ENCODE data around the gene RPUSD4. TPM values are rescaled to one million over a fixed set of nuclear protein-coding genes. Genes with fewer than 3 reads are reported as not detected.

Gene RPUSD4
- total RNA-seq, 1 donor from 2014 or later: 22.0 TPM

GRCh38 chr11:126214441-126214840 is 3.0 kb upstream of the RPUSD4 start:
- DNase-seq (ENCODE audit: low read depth in 2 of 2): no peak

GRCh38 chr11:126212089-126212660 is 725 bp upstream of the RPUSD4 start:
- peak in 1 of 2 donors; percentile 9 for DNase-seq (ENCODE audit: low read depth in 2 of 2)

GRCh38 chr11:126210871-126211235 is 597 bp downstream of the RPUSD4 start:
- peak; percentile 8 to 21 for DNase-seq (ENCODE audit: low read depth in 2 of 2)

GRCh38 chr11:126207896-126208295 is 3.6 kb downstream of the RPUSD4 start:
- no peak for DNase-seq (ENCODE audit: low read depth in 2 of 2)

- no peak for DNase-seq (ENCODE audit: low read depth in 2 of 2)
Observed at GRCh38 chr11:126205359-126205758, 6.1 kb downstream of the RPUSD4 start.

- peak in 1 of 2 donors; percentile 35 for DNase-seq (ENCODE audit: low read depth in 2 of 2)
Observed at GRCh38 chr11:126202646-126203359, 8.6 kb downstream of the RPUSD4 start.

GRCh38 chr11:126198648-126199047 is 12.8 kb downstream of the RPUSD4 start:
- no peak for DNase-seq (ENCODE audit: low read depth in 2 of 2)

GRCh38 chr11:126197277-126197939 is 14.0 kb downstream of the RPUSD4 start:
- DNase-seq (ENCODE audit: low read depth in 2 of 2): peak in 1 of 2 donors; percentile 58

- DNase-seq (ENCODE audit: low read depth in 2 of 2): no peak
Observed at GRCh38 chr11:126195119-126195518, 16.3 kb downstream of the RPUSD4 start.

GRCh38 chr11:126194121-126194543 is 17.3 kb downstream of the RPUSD4 start:
- DNase-seq (ENCODE audit: low read depth in 2 of 2): peak; percentile 62 to 73

- no peak for DNase-seq (ENCODE audit: low read depth in 2 of 2)
Observed at GRCh38 chr11:126193038-126193478, 18.4 kb downstream of the RPUSD4 start.

GRCh38 chr11:126192361-126192760 is 19.1 kb downstream of the RPUSD4 start:
- no peak for DNase-seq (ENCODE audit: low read depth in 2 of 2)

- no peak for DNase-seq (ENCODE audit: low read depth in 2 of 2)
Observed at GRCh38 chr11:126191379-126192073, 19.9 kb downstream of the RPUSD4 start.

GRCh38 chr11:126190792-126191191 is 20.7 kb downstream of the RPUSD4 start:
- no peak for DNase-seq (ENCODE audit: low read depth in 2 of 2)

GRCh38 chr11:126189109-126189929 is 22.1 kb downstream of the RPUSD4 start:
- DNase-seq (ENCODE audit: low read depth in 2 of 2): no peak

GRCh38 chr11:126188332-126189108 is 22.9 kb downstream of the RPUSD4 start:
- no peak for DNase-seq (ENCODE audit: low read depth in 2 of 2)

GRCh38 chr11:126186708-126187529 is 24.5 kb downstream of the RPUSD4 start:
- DNase-seq (ENCODE audit: low read depth in 2 of 2): no peak

GRCh38 chr11:126186025-126186698 is 25.3 kb downstream of the RPUSD4 start:
- no peak for DNase-seq (ENCODE audit: low read depth in 2 of 2)

Measured in lung microvascular endothelial cell (primary cell).